Heart left ventricle (tissue), 13 donors: ENCODE data around the gene SFXN2.

Experiments
- CTCF ChIP-seq, 12 donors: fragments of 200-600 bp; sonication (generic) in 4 of 12; IDR thresholded peaks; one replicate each; pipeline versions ENCODE4 v1.5.0 to v1.8.0; 2018 to 2022; ENCODE audit warnings: antibody characterized with exemption in 12 of 12, mild to moderate bottlenecking in 5 of 12
- POLR2A ChIP-seq, 2 donors: fragments of 450-650 bp; IDR thresholded peaks; one replicate each; pipeline ENCODE4 v1.6.1; 2017; ENCODE audit warnings: antibody characterized with exemption in 2 of 2, mild to moderate bottlenecking in 2 of 2, moderate library complexity in 2 of 2
- donor health status: ischemic (EF 13 %, LVEDD 7.1; RV severe dilation, severe dysfunction).
- donor health status: DM: no; HTN: yes; CAD: no.
- donor health status: DM: no; HTN: no; CAD: no.
- donor health status: ischemic (EF 25% LVEDD 6.9; RV normal size, moderate dysfunction).
- donor health status: ischemic (EF 25% LVEDD 5.7; RV mildly dilated, moderate dysfunction).
- donor health status: ischemic (EF 35%, LVEDD 5.7; RV mildly dilated, moderate dysfunction).
- donor health status: nonischemic (EF 11% LVEDD 7.7; RV severe dilation, severe dysfunction).
- donor health status: DM: yes; HTN: yes; CAD: no.
- donor health status: PGD.
- donor health status: ischemic (EF 29% LVEDD 5.4; RV normal size, mild dysfunction).
- donor health status: nonischemic (EF 23%, LVEDD 6.1; RV moderate dilation, normal function).

DNA sequence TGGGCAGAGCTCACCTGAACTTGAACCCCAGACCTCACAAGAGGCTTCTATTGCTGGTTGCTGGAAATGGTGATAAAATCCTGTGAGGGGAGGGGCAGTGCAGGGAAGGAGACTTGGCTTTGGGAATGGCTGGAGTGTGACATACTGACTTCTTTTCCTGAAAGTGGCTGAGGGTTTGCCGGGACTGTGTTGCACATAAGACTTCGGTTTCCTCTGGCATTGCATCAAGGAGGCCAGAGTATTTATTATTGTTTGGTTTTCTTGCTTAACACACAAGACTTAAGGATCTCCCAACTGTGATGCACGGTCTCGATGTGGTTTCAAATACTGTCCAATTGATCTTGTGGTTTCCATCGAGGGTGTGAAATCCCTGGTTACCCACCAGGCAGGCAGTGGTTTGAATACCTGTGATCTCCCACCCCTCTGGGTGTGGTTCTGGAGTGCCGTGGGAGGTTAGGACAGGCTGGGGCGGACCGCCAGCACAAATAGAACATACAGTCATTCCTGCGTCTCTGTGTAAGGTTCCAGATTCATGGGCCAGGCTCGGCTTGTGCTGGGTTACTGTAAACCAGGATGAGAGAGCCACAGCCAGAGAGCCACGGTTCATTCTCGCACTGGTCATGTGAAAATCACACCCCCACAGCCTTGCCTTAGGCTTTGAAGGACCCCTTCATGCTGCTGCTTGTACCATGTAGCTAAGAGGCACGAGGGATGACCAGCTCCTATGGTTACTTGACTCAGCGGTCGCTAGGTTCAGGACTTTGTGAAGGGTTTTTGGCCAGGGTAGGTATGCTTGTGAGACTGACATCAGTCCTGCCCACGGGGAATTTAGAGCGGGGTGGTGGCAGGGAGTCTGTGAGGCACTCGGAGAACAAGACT, 68.5 kb downstream of the SFXN2 start:
- TF ChIP-seq CTCF (IDR thresholded peaks at IDR 0.05): no peak
- TF ChIP-seq POLR2A (IDR thresholded peaks at IDR 0.05): peak in 1 of 2 donors; percentile 24
